ENCODE measurements around the gene KIAA1958. TPM values are rescaled to one million over a fixed set of nuclear protein-coding genes. Genes with fewer than 3 reads are reported as not detected.
A peak's percentile ranks its signal among the peaks of the same experiment; 100 is the strongest.
"Not testable (repeated sequence)": the region's sequence is repeated elsewhere in the genome, so short reads cannot be mapped to it uniquely, and the experiment has no call there.

Gene KIAA1958
- total RNA-seq, 1 experiment from 2014 or later, result 4.2 TPM

DNA sequence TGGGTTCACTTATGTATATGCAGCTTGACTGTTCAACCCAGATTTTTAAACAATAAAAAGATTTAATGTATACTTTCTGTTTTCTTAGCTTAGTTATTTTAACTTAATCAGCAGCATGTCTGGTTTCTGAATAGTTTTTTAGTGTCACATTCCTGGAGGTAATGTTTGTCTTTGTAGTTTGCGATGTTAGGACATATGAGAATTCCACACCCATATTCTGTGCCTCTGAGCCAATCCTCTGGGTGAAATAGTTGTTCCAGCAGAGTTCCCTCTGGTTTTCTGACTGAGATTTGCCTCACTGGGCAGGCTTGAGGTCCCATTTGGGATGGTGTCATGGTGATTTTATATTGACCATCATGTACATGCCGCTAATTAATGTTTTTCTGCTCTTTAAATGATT lies 182.7 kb downstream of the KIAA1958 start:
- CTCF ChIA-PET, result no interaction called here
- Histone ChIP-seq H3K27ac (ENCODE audit: low read length) (no peak overlapping the region), H3K4me2 (ENCODE audit: low read length) (no peak overlapping the region), H3K9ac (ENCODE audit: low read length) (no peak overlapping the region), H4K20me1 (ENCODE audit: low read length) (no peaks in the 10 kb centered on the region), H3K27me3 (ENCODE audit: low read length) (no peaks in the 10 kb centered on the region), H3K4me1 (ENCODE audit: insufficient read depth, low read length) (peaks cover 1% of the 10 kb centered on the region; the same call in 1 of the 2 replicates), H3K4me3 (ENCODE audit: low read length) (no peak overlapping the region), H3F3A (ENCODE audit: low read length, unreplicated experiment) (no peaks in the 10 kb centered on the region), H3K79me2 (ENCODE audit: low read length) (no peaks in the 10 kb centered on the region), H3K9me2 (replicated peaks; ENCODE audit: low read length) (no peaks in the 10 kb centered on the region), H3K9me3 (ENCODE audit: low read length) (no peaks in the 10 kb centered on the region), H3K36me3 (ENCODE audit: low read depth, low read length) (no peaks in the 10 kb centered on the region), H2AFZ (ENCODE audit: low read length) (no peak overlapping the region)
- ATAC-seq (peak; percentile 58; the same call in 1 of the 2 replicates), DNase-seq (no peak)
- no TSS peak for BruUV-seq (replicated peaks)
- TF ChIP-seq EZH2phosphoT487 (IDR thresholded peaks at IDR 0.05; ENCODE audit: borderline replicate concordance, low read length) (no peak), EZH2 (IDR thresholded peaks at IDR 0.05; ENCODE audit: low read length, unreplicated experiment) (no peak)
- TF ChIP-seq, protein P1, sequence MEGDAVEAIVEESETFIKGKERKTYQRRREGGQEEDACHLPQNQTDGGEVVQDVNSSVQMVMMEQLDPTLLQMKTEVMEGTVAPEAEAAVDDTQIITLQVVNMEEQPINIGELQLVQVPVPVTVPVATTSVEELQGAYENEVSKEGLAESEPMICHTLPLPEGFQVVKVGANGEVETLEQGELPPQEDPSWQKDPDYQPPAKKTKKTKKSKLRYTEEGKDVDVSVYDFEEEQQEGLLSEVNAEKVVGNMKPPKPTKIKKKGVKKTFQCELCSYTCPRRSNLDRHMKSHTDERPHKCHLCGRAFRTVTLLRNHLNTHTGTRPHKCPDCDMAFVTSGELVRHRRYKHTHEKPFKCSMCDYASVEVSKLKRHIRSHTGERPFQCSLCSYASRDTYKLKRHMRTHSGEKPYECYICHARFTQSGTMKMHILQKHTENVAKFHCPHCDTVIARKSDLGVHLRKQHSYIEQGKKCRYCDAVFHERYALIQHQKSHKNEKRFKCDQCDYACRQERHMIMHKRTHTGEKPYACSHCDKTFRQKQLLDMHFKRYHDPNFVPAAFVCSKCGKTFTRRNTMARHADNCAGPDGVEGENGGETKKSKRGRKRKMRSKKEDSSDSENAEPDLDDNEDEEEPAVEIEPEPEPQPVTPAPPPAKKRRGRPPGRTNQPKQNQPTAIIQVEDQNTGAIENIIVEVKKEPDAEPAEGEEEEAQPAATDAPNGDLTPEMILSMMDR (conservative IDR thresholded peaks at IDR 0.05; ENCODE audit: low read depth, low read length), result no peak
- intact Hi-C loops (cut with micrococcal nuclease), result loop anchor here (10.0 kb wide), 1 partner anchor 285 kb away; the partner anchor contains the start of gene HSDL2
- POLR2A ChIA-PET (ENCODE audit: unreplicated experiment), result no interaction called here

DNA sequence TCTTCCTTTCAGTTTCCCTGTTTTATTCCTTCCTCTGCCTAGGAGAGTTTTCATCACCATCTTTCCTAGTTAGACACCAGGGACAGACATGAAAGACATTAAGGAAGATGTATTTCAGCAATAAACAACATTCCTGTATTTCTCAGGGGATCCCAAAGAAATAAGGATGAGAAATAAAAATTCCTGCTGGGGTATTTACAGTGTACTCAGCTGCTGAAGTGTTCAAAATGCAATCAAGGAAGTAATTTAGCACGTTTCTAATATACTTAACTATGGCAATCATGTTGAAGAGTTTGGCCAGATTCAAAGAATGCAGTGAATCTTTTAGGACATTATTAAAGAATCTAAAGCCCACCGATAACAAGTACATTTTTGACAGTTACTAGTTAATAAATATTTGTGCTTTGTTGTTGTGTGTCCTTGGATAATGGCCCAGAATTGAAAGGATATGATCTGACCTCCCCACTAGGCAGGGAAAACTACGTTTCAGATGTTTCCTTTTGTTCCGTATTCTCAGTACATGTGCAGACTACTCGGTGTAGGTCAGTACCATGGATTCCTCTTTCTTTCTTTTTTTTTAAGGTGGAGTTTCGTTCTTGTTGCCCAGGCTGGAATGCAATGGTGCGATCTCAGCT lies 184.5 kb downstream of the KIAA1958 start:
- no peak overlapping the region for H3K4me2 ChIP-seq (ENCODE audit: low read length)
- H3F3A ChIP-seq (ENCODE audit: low read length, unreplicated experiment), result no peaks in the 10 kb centered on the region
- BruUV-seq (replicated peaks), result no TSS peak
- DNase-seq (no peak), ATAC-seq (no peak)
- no peak overlapping the region for H3K9ac ChIP-seq (ENCODE audit: low read length)
- H3K9me3 ChIP-seq (ENCODE audit: low read length), result no peaks in the 10 kb centered on the region
- no peaks in the 10 kb centered on the region for H3K27me3 ChIP-seq (ENCODE audit: low read length)
- no peaks in the 10 kb centered on the region for H3K36me3 ChIP-seq (ENCODE audit: low read depth, low read length)
- POLR2A ChIA-PET (ENCODE audit: unreplicated experiment), result no interaction called here
- CTCF ChIA-PET, result no interaction called here
- H3K9me2 ChIP-seq (replicated peaks; ENCODE audit: low read length), result no peaks in the 10 kb centered on the region
- no peaks in the 10 kb centered on the region for H4K20me1 ChIP-seq (ENCODE audit: low read length)
- intact Hi-C loops (cut with micrococcal nuclease), result no loop called here
- no peaks in the 10 kb centered on the region for H3K4me1 ChIP-seq (ENCODE audit: insufficient read depth, low read length)
- no peak overlapping the region for H2AFZ ChIP-seq (ENCODE audit: low read length)
- H3K79me2 ChIP-seq (ENCODE audit: low read length), result no peaks in the 10 kb centered on the region
- no peak overlapping the region for H3K27ac ChIP-seq (ENCODE audit: low read length)
- no peak overlapping the region for H3K4me3 ChIP-seq (ENCODE audit: low read length)
- TF ChIP-seq, protein P1 (conservative IDR thresholded peaks at IDR 0.05; ENCODE audit: low read depth, low read length), result no peak
- no peak for TF ChIP-seq EZH2 (IDR thresholded peaks at IDR 0.05; ENCODE audit: low read length, unreplicated experiment)

DNA sequence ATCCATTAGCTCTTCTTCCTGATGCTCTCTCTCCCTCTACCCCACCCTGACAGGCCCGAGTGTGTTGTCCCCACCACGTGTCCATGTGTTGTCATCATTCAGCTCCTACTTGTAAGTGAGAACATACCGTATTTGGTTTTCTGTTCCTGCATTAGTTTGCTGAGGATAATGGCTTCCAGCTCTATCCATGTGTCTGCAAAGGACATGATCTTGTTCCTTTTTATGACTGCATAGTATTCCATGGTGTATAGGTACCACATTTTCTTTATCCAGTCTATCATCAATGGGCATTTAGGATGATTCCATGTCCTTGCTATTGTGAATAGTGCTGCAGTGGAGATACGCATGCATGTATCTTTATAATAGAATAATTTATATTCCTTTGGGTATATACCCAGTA lies 186.6 kb downstream of the KIAA1958 start:
- ATAC-seq; H3K9ac ChIP-seq (ENCODE audit: low read length); H3K36me3 ChIP-seq (ENCODE audit: low read depth, low read length); H3K27ac ChIP-seq (ENCODE audit: low read length); POLR2A ChIA-PET (ENCODE audit: unreplicated experiment); H3K4me3 ChIP-seq (ENCODE audit: low read length); H4K20me1 ChIP-seq (ENCODE audit: low read length); H3F3A ChIP-seq (ENCODE audit: low read length, unreplicated experiment); H3K4me2 ChIP-seq (ENCODE audit: low read length); H3K9me2 ChIP-seq (replicated peaks; ENCODE audit: low read length); H3K4me1 ChIP-seq (ENCODE audit: insufficient read depth, low read length); BruUV-seq (replicated peaks); DNase-seq; H3K27me3 ChIP-seq (ENCODE audit: low read length); CTCF ChIA-PET; intact Hi-C loops (cut with micrococcal nuclease); H3K79me2 ChIP-seq (ENCODE audit: low read length); H3K9me3 ChIP-seq (ENCODE audit: low read length); H2AFZ ChIP-seq (ENCODE audit: low read length): not testable (repeated sequence)
